Choroid plexus epithelial cell (primary cell): Measurements from ENCODE around the gene TAS1R1.
A peak's percentile ranks its signal among the peaks of the same experiment; 100 is the strongest.

Source experiments
- DNase-seq: peaks from one replicate; pipeline ENCODE4 v3.0.0-alpha.2; 2010; ENCODE audit warnings: low read depth
- H3K4me3 ChIP-seq: 2 replicates; pipeline ENCODE4 v1.5.1; 2011; ENCODE audit warnings: low read depth, mild to moderate bottlenecking, control low read depth, low read length, moderate library complexity
- CTCF ChIP-seq: conservative IDR thresholded peaks from 2 replicates; pipeline ENCODE4 v1.5.1; 2011; ENCODE audit warnings: low read depth, mild to moderate bottlenecking, control low read depth, inconsistent platforms, low read length, moderate library complexity

Gene TAS1R1

GRCh38 chr1:6600410-6601048 is 45.4 kb downstream of the TAS1R1 start:
- peak; percentile 43 for DNase-seq
- H3K4me3 ChIP-seq, result peak overlapping the region; percentile 97
- no peak for TF ChIP-seq CTCF

- H3K4me3 ChIP-seq, result peak overlapping the region; percentile 97
- TF ChIP-seq CTCF, result peak; percentile 20
- peak; percentile 95 for DNase-seq
These were observed 46.2 kb downstream of the TAS1R1 start for GRCh38 chr1:6601049-6601922.

- peak overlapping the region; percentile 97 for H3K4me3 ChIP-seq
- peak; percentile 68 for DNase-seq
- TF ChIP-seq CTCF, result no peak
These were observed 47.0 kb downstream of the TAS1R1 start for GRCh38 chr1:6601923-6602668.

GRCh38 chr1:6602669-6603237 is 47.6 kb downstream of the TAS1R1 start, which contains the start of gene KLHL21:
TSS of gene KLHL21 (minus strand) at chr1:6602869. CDS start at chr1:6602817, 52 bp downstream.
- no peak for TF ChIP-seq CTCF
- peak; percentile 91 for DNase-seq
- peak within 1 kb of the TSS; percentile 97 for H3K4me3 ChIP-seq

GRCh38 chr1:6603238-6603914 is 48.3 kb downstream of the TAS1R1 start:
- peak overlapping the region; percentile 97 for H3K4me3 ChIP-seq
- DNase-seq, result peak; percentile 87
- TF ChIP-seq CTCF, result no peak

- TF ChIP-seq CTCF, result no peak
- DNase-seq, result peak; percentile 81
- H3K4me3 ChIP-seq, result peak overlapping the region; percentile 97
These were observed 48.9 kb downstream of the TAS1R1 start for GRCh38 chr1:6603915-6604558.
